HEK293T (cell line): ENCODE results near the gene CDH8.

Experiments
- CTCF ChIA-PET: fragments of 350-600 bp; formaldehyde crosslinking; extraction: SDS; loops from one replicate; lab custom pipeline; 2021; ENCODE audit warnings: antibody characterized with exemption, inconsistent platforms; lab: Yijun Ruan, JAX
- POLR2A ChIA-PET: fragments of 350-600 bp; formaldehyde crosslinking; extraction: SDS; loops from one replicate; lab custom pipeline; 2020; ENCODE audit warnings: antibody characterized with exemption, inconsistent platforms; lab: Yijun Ruan, JAX
- DNase-seq: peaks from one replicate; pipeline ENCODE4 v3.0.0; 2012; ENCODE audit warnings: mixed read lengths; ENCODE audit errors: extremely low spot score
- ARNT ChIP-seq: fragments of 450-650 bp; IDR thresholded peaks from 2 replicates; pipeline ENCODE4 v1.6.1; 2017; ENCODE audit warnings: mild to moderate bottlenecking
- BHLHE40 ChIP-seq: fragments of 450-650 bp; IDR thresholded peaks from 2 replicates; pipeline ENCODE4 v1.6.1; 2016; ENCODE audit warnings: mild to moderate bottlenecking, moderate library complexity, borderline replicate concordance
- CTBP1 ChIP-seq: fragments of 450-650 bp; IDR thresholded peaks from 2 replicates; pipeline ENCODE4 v1.6.1; 2016; ENCODE audit warnings: borderline replicate concordance
- ELF4 ChIP-seq: fragments of 450-650 bp; IDR thresholded peaks from 2 replicates; pipeline ENCODE4 v1.6.1; 2017; ENCODE audit warnings: antibody characterized with exemption
- FOXA1 ChIP-seq: fragments of 450-650 bp; IDR thresholded peaks from 2 replicates; pipeline ENCODE4 v1.6.1; 2016; ENCODE audit warnings: mild to moderate bottlenecking
- FOXK2 ChIP-seq: fragments of 450-650 bp; IDR thresholded peaks from 2 replicates; pipeline ENCODE4 v1.6.1; 2016; ENCODE audit warnings: mild to moderate bottlenecking
- FOXM1 ChIP-seq: fragments of 450-650 bp; IDR thresholded peaks from 2 replicates; pipeline ENCODE4 v1.6.1; 2017; ENCODE audit warnings: mild to moderate bottlenecking, borderline replicate concordance
- HDGF ChIP-seq: fragments of 450-650 bp; IDR thresholded peaks from 2 replicates; pipeline ENCODE4 v1.6.1; 2017; ENCODE audit warnings: antibody characterized with exemption, borderline replicate concordance
- L3MBTL2 ChIP-seq: fragments of 450-650 bp; conservative IDR thresholded peaks from 2 replicates; pipeline ENCODE4 v1.6.1; 2016; ENCODE audit warnings: mild to moderate bottlenecking
- LEF1 ChIP-seq: fragments of 450-650 bp; IDR thresholded peaks from 2 replicates; pipeline ENCODE4 v1.6.1; 2017; ENCODE audit warnings: mild to moderate bottlenecking, borderline replicate concordance
- NFRKB ChIP-seq: fragments of 450-650 bp; IDR thresholded peaks from 2 replicates; pipeline ENCODE4 v1.6.1; 2016; ENCODE audit warnings: mild to moderate bottlenecking, moderate library complexity
- SP1 ChIP-seq: fragments of 450-650 bp; IDR thresholded peaks from 2 replicates; pipeline ENCODE4 v1.6.1; 2017
- SUZ12 ChIP-seq: fragments of 450-650 bp; IDR thresholded peaks from 2 replicates; pipeline ENCODE4 v1.6.1; 2016; ENCODE audit warnings: mild to moderate bottlenecking
- TARDBP ChIP-seq: fragments of 450-650 bp; IDR thresholded peaks from 2 replicates; pipeline ENCODE4 v1.6.1; 2016
- ZNF384 ChIP-seq: fragments of 450-650 bp; IDR thresholded peaks from 2 replicates; pipeline ENCODE4 v1.6.1; 2016
- TF ChIP-seq, protein P1 (sequence below): fragments of 450-650 bp; IDR thresholded peaks from 2 replicates; pipeline ENCODE4 v1.6.1; 2016

The CDH8 gene

DNA sequence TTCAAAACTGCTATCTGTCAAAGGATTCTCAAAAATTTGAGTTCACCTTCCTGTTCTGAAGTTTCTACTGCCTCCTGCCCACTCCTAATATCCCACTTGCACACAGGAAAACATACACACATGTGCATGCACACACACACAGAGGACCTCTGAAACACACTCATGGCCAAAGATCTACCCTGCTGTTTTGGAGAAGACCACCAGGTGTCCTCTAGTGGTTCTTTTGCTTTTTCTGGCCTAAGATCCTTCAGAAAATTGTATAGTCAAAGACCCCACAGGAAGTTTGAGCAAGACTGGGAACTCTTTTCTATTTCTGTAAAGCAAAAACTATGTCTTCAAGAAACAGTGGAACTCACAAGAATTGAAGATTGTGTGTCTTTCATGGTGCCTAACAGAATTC lies 90.2 kb downstream of the CDH8 start:
- TF ChIP-seq TARDBP (no peak), FOXA1 (no peak), ZNF384 (no peak), L3MBTL2 (no peak), FOXK2 (no peak), BHLHE40 (no peak), LEF1 (no peak), SUZ12 (no peak), ARNT (no peak), HDGF (no peak)
- TF ChIP-seq, protein P1, sequence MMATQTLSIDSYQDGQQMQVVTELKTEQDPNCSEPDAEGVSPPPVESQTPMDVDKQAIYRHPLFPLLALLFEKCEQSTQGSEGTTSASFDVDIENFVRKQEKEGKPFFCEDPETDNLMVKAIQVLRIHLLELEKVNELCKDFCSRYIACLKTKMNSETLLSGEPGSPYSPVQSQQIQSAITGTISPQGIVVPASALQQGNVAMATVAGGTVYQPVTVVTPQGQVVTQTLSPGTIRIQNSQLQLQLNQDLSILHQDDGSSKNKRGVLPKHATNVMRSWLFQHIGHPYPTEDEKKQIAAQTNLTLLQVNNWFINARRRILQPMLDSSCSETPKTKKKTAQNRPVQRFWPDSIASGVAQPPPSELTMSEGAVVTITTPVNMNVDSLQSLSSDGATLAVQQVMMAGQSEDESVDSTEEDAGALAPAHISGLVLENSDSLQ = no peak
- ChIA-PET POLR2A (no interaction called here), CTCF (no interaction called here)
- DNase-seq = no peak

DNA sequence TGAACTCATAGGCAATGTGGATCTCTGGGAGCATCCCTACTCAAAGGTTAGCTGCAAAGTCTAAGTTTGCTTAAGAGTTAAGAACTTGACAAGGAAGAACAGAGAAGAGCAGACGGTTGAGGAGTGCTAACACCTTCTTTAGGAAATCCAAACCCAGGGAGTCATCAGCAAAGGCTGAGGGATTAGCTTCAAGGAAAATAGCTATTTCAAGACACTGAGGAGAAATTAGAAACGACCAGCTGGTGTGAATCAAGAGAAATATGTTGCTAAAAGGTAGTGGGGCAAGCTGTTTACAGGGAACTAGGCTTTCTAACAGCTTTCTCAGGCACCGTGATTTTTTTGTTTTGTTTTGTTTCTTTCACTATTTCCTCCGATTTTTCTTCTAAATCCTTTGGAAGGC lies 90.7 kb downstream of the CDH8 start:
- DNase-seq = no peak
- ChIA-PET POLR2A (no interaction called here), CTCF (no interaction called here)
- TF ChIP-seq FOXA1 (no peak), FOXM1 (no peak), L3MBTL2 (no peak), ELF4 (no peak)

DNA sequence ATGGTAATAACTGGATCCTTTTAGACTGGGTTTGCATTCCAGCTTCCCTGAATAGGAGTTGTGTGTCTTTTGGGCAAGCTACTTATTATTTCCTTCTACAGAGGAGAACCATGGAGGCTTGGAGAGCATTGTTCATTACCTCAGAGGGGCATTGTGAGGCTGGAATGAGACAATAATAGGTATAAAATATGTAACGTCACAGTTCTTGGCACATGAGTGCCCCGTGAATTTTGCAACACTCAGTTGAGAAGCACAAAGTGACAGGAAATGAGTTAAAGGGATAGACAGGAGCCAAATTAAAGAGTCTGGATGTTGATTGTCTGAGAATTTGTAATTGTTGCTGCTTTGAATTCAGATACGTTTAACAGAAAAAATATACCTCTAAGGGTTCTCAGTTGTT lies 92.2 kb downstream of the CDH8 start:
- DNase-seq = no peak
- ChIA-PET POLR2A (no interaction called here), CTCF (no interaction called here)
- TF ChIP-seq HDGF = no peak
- no peak for TF ChIP-seq SUZ12
- TF ChIP-seq NFRKB = no peak
- no peak for TF ChIP-seq FOXM1
- no peak for TF ChIP-seq TARDBP
- TF ChIP-seq CTBP1 = no peak
- TF ChIP-seq, protein P1 = no peak
- TF ChIP-seq FOXK2 = no peak

DNA sequence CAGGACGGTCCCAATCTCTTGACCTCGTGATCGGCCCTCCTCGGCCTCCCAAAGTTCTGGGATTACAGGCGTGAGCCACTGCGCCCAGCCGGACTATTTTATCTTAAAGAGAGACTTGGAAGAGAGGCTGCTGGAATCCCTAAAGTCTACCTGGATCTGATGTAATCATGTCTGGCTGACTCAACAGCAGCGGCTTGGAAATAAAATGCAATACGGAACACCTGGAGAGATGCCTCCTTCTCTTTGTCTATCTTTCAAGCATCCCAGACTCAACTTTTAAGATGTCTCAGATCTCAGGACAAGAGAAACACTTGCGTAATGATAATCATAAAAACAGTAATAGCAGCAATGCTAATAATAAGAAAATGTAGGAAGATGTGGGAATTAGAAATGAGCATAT lies 95.6 kb downstream of the CDH8 start:
- ChIA-PET POLR2A (no interaction called here), CTCF (no interaction called here)
- no peak for DNase-seq
- no peak for TF ChIP-seq FOXM1
- TF ChIP-seq NFRKB = no peak
- no peak for TF ChIP-seq BHLHE40
- TF ChIP-seq ARNT = no peak
- TF ChIP-seq LEF1 = no peak
- TF ChIP-seq ZNF384 = no peak

DNA sequence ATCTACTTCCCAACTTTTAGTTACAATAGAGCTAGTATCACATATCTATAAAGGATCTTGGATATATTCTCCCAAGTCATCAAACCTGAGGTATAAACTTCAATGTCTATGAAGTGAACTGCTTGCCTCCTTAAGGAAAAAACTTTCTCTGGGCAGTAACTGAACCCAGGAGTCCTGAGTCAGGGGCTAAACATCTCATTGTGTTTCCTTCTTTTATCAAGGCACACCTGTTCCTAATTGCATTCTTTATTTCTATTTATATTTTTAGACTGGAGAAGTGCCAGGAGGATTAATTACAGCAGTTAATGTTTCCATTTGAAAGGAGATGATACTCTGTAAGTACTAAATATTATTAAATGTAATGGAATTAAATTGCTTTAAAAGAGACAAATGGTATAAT lies 98.6 kb downstream of the CDH8 start:
- DNase-seq = no peak
- POLR2A ChIA-PET = no interaction called here
- TF ChIP-seq FOXA1 (no peak), ARNT (no peak), TARDBP (no peak), BHLHE40 (no peak), L3MBTL2 (no peak), ZNF384 (no peak), SP1 (no peak), FOXK2 (no peak), FOXM1 (no peak), LEF1 (no peak), NFRKB (no peak), SUZ12 (no peak), ELF4 (no peak)
- TF ChIP-seq, protein P1 = no peak
- CTCF ChIA-PET = no interaction called here

DNA sequence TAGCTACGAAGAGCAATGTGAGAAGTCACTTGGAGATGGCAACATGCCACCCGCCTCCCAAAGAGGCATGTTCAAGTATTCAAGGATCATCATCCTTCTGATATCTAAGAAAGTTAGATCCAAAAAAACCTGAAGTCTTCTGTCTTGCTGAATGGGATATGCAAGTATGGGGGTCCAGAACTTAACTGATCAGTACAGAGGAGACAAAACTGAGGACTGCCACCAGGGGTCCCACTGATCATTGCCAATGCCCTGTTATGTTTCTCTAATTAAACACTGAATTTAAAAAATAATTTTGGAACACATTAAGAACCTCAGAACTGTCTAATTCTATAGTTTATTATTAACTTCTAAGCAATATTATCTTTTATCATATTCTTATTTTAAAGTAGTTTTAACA lies 99.7 kb downstream of the CDH8 start:
- ChIA-PET CTCF (no interaction called here), POLR2A (no interaction called here)
- DNase-seq = no peak
- TF ChIP-seq CTBP1 (no peak), BHLHE40 (no peak), ZNF384 (no peak), FOXA1 (no peak), ELF4 (no peak), SUZ12 (no peak), NFRKB (no peak), TARDBP (no peak), LEF1 (no peak), FOXM1 (no peak), HDGF (no peak), FOXK2 (no peak), ARNT (no peak), SP1 (no peak)
- TF ChIP-seq, protein P1 = no peak
